BLaER1 (cell line): Measurements from ENCODE around the gene DNASE1L3.

Experiments used
- H3K27ac ChIP-seq: shearing (Covaris generic); formaldehyde crosslinking; 2 replicates; pipeline ENCODE4 v1.8.1; 2022
- H3K27me3 ChIP-seq: shearing (Covaris generic); formaldehyde crosslinking; 2 replicates; pipeline ENCODE4 v1.8.1; 2022
- H3K36me3 ChIP-seq: shearing (Covaris generic); formaldehyde crosslinking; 2 replicates; pipeline ENCODE4 v1.8.1; 2022
- H3K4me1 ChIP-seq: shearing (Covaris generic); formaldehyde crosslinking; 2 replicates; pipeline ENCODE4 v1.8.1; 2022
- H3K4me2 ChIP-seq: shearing (Covaris generic); formaldehyde crosslinking; 2 replicates; pipeline ENCODE4 v1.8.1; 2022
- H3K4me3 ChIP-seq: shearing (Covaris generic); formaldehyde crosslinking; 2 replicates; pipeline ENCODE4 v1.8.1; 2022
- H3K9ac ChIP-seq: shearing (Covaris generic); formaldehyde crosslinking; 2 replicates; pipeline ENCODE4 v1.8.1; 2022
- H3K9me3 ChIP-seq: shearing (Covaris generic); formaldehyde crosslinking; 2 replicates; pipeline ENCODE4 v1.8.1; 2022
- H4K20me1 ChIP-seq: shearing (Covaris generic); formaldehyde crosslinking; 2 replicates; pipeline ENCODE4 v1.8.1; 2022
- Cebpa-rat ChIP-seq: shearing (Covaris generic); IDR thresholded peaks from 2 replicates; pipeline ENCODE4 v1.8.1; 2022

Gene DNASE1L3

GRCh38 chr3:58173669-58174398 is 36.9 kb downstream of the DNASE1L3 start:
- H3K9ac ChIP-seq: no peak overlapping the region
- 0 out of 2 replicates have a peak overlapping the region, but pooled peaks have one; percentile 51 for H3K27ac ChIP-seq
- peaks cover 15% of the 10 kb centered on the region for H3K4me1 ChIP-seq
- H4K20me1 ChIP-seq: no peaks in the 10 kb centered on the region
- H3K36me3 ChIP-seq: peaks cover 31% of the 10 kb centered on the region
- TF ChIP-seq Cebpa-rat: no peak
- H3K27me3 ChIP-seq: peaks cover 3% of the 10 kb centered on the region; the same call in 1 of the 2 replicates
- H3K9me3 ChIP-seq: no peaks in the 10 kb centered on the region
- no peak overlapping the region for H3K4me2 ChIP-seq
- no peak overlapping the region for H3K4me3 ChIP-seq

- no peak overlapping the region for H3K4me3 ChIP-seq
- peaks cover 15% of the 10 kb centered on the region for H3K4me1 ChIP-seq
- H4K20me1 ChIP-seq: no peaks in the 10 kb centered on the region
- no peaks in the 10 kb centered on the region for H3K9me3 ChIP-seq
- no peak overlapping the region for H3K9ac ChIP-seq
- H3K27me3 ChIP-seq: no peaks in the 10 kb centered on the region
- H3K4me2 ChIP-seq: no peak overlapping the region
- no peak for TF ChIP-seq Cebpa-rat
- peak overlapping the region; percentile 51; the same call in 1 of the 2 replicates for H3K27ac ChIP-seq
- H3K36me3 ChIP-seq: peaks cover 38% of the 10 kb centered on the region
Measured at GRCh38 chr3:58173029-58173668, 37.6 kb downstream of the DNASE1L3 start.

GRCh38 chr3:58171126-58171525 is 39.6 kb downstream of the DNASE1L3 start:
- Histone ChIP-seq H3K9me3 (no peaks in the 10 kb centered on the region), H3K36me3 (peaks cover 52% of the 10 kb centered on the region)
- no peak for TF ChIP-seq Cebpa-rat

GRCh38 chr3:58170376-58170775 is 40.4 kb downstream of the DNASE1L3 start:
- no peak overlapping the region for H3K4me2 ChIP-seq
- TF ChIP-seq Cebpa-rat: no peak
- H3K4me1 ChIP-seq: 0 out of 2 replicates have a peak, but pooled peaks cover 6% of the 10 kb centered on the region
- H4K20me1 ChIP-seq: no peaks in the 10 kb centered on the region
- no peak overlapping the region for H3K4me3 ChIP-seq
- H3K9ac ChIP-seq: no peak overlapping the region
- peaks cover 60% of the 10 kb centered on the region for H3K36me3 ChIP-seq
- no peak overlapping the region for H3K27ac ChIP-seq
- no peaks in the 10 kb centered on the region for H3K27me3 ChIP-seq
- H3K9me3 ChIP-seq: no peaks in the 10 kb centered on the region

More at GRCh38 chr3:58171126-58171525, 39.6 kb downstream of the DNASE1L3 start:
- Histone ChIP-seq H3K27me3 (no peaks in the 10 kb centered on the region), H3K4me1 (0 out of 2 replicates have a peak, but pooled peaks cover 6% of the 10 kb centered on the region), H3K4me2 (no peak overlapping the region), H3K4me3 (no peak overlapping the region), H3K9ac (no peak overlapping the region), H4K20me1 (no peaks in the 10 kb centered on the region), H3K27ac (no peak overlapping the region)

- H3K36me3 ChIP-seq: peaks cover 70% of the 10 kb centered on the region
Measured at GRCh38 chr3:58169371-58169770, 41.4 kb downstream of the DNASE1L3 start.

GRCh38 chr3:58168498-58168897 is 42.3 kb downstream of the DNASE1L3 start:
- H3K4me3 ChIP-seq: no peak overlapping the region
- TF ChIP-seq Cebpa-rat: no peak
- H4K20me1 ChIP-seq: no peaks in the 10 kb centered on the region
- H3K4me2 ChIP-seq: no peak overlapping the region
- H3K36me3 ChIP-seq: peaks cover 79% of the 10 kb centered on the region
- no peaks in the 10 kb centered on the region for H3K27me3 ChIP-seq
- H3K4me1 ChIP-seq: 0 out of 2 replicates have a peak, but pooled peaks cover 5% of the 10 kb centered on the region
- no peak overlapping the region for H3K9ac ChIP-seq
- H3K27ac ChIP-seq: no peak overlapping the region
- H3K9me3 ChIP-seq: no peaks in the 10 kb centered on the region

More at GRCh38 chr3:58169371-58169770, 41.4 kb downstream of the DNASE1L3 start:
- no peaks in the 10 kb centered on the region for H3K9me3 ChIP-seq
- H3K4me2 ChIP-seq: no peak overlapping the region
- H3K27me3 ChIP-seq: no peaks in the 10 kb centered on the region
- H3K27ac ChIP-seq: no peak overlapping the region
- H4K20me1 ChIP-seq: no peaks in the 10 kb centered on the region
- H3K9ac ChIP-seq: no peak overlapping the region
- H3K4me3 ChIP-seq: no peak overlapping the region
- no peak for TF ChIP-seq Cebpa-rat
- H3K4me1 ChIP-seq: 0 out of 2 replicates have a peak, but pooled peaks cover 6% of the 10 kb centered on the region

- H4K20me1 ChIP-seq: no peaks in the 10 kb centered on the region
- H3K4me2 ChIP-seq: no peak overlapping the region
- TF ChIP-seq Cebpa-rat: no peak
- no peak overlapping the region for H3K27ac ChIP-seq
- no peak overlapping the region for H3K4me3 ChIP-seq
- H3K27me3 ChIP-seq: no peaks in the 10 kb centered on the region
- H3K36me3 ChIP-seq: peaks cover 87% of the 10 kb centered on the region
- H3K9ac ChIP-seq: no peak overlapping the region
- no peaks in the 10 kb centered on the region for H3K9me3 ChIP-seq
- H3K4me1 ChIP-seq: no peaks in the 10 kb centered on the region
Measured at GRCh38 chr3:58167431-58168351, 43.1 kb downstream of the DNASE1L3 start.

- H3K36me3 ChIP-seq: peaks cover 91% of the 10 kb centered on the region
- no peak for TF ChIP-seq Cebpa-rat
- no peaks in the 10 kb centered on the region for H4K20me1 ChIP-seq
- no peak overlapping the region for H3K27ac ChIP-seq
- no peaks in the 10 kb centered on the region for H3K4me1 ChIP-seq
- no peak overlapping the region for H3K4me3 ChIP-seq
- no peak overlapping the region for H3K4me2 ChIP-seq
- no peaks in the 10 kb centered on the region for H3K9me3 ChIP-seq
- H3K9ac ChIP-seq: no peak overlapping the region
- no peaks in the 10 kb centered on the region for H3K27me3 ChIP-seq
Measured at GRCh38 chr3:58164906-58165821, 45.6 kb downstream of the DNASE1L3 start.
